HepG2 (cell line): Measurements from ENCODE around the gene ADAM19. TPM values are rescaled to one million over a fixed set of nuclear protein-coding genes. Genes with fewer than 3 reads are reported as not detected.

Experiments used
- ATAC-seq: fragments of 200-7000 bp; cut with Tn5 transposase; 3 replicates; pipeline ENCODE4 v1.9.1; 2020; ENCODE audit warnings: mild to moderate bottlenecking, moderate library complexity
- BruUV-seq: library from RNA; stranded (reverse); fragments of 400-500 nt; replicated peaks from 2 replicates; lab custom pipeline; 2021; lab: Mats Ljungman, UMichigan
- CTCF ChIA-PET: fragments of 300-600 bp; formaldehyde crosslinking; extraction: SDS; loops from one replicate; lab custom pipeline; 2021; ENCODE audit warnings: low total read pairs, inconsistent platforms, low intra/inter-chr PET ratio; lab: Yijun Ruan, JAX
- POLR2A ChIA-PET: fragments of 350-600 bp; sonication (Branson Sonifier 250); formaldehyde crosslinking; loops from one replicate; lab custom pipeline; 2020; ENCODE audit warnings: antibody characterized with exemption, inconsistent platforms; lab: Yijun Ruan, JAX
- DNase-seq: peaks from one replicate; pipeline ENCODE4 v3.0.0-alpha.2; 2015; ENCODE audit warnings: low spot score
- FAIRE-seq: peaks from 3 replicates; lab custom pipeline; 2011; peaks lifted over from hg19 to GRCh38; lab: Jason Lieb, UNC
- H2AFZ ChIP-seq: one replicate; pipeline ENCODE4 v1.6.1; 2011; ENCODE audit warnings: low read length, inconsistent platforms
- H3K27ac ChIP-seq: fragments of 300-600 bp; 3 replicates; pipeline ENCODE4 v1.8.0; 2011; ENCODE audit warnings: mixed run types, mild to moderate bottlenecking, mixed read lengths, low read length, inconsistent platforms; ENCODE audit not compliant: insufficient read depth; ENCODE audit errors: extremely low read length
- H3K27me3 ChIP-seq, 2 experiments: fragments of 200-600 bp in 1 of 2; 2 replicates in 1 of 2; 3 replicates in 1 of 2; pipeline versions ENCODE4 v1.6.0 to v1.8.0; 2011; ENCODE audit warnings: low read length in 2 of 2, mild to moderate bottlenecking in 2 of 2, moderate library complexity in 2 of 2, inconsistent platforms in 1 of 2; ENCODE audit not compliant: insufficient read depth in 2 of 2, control insufficient read depth in 1 of 2
- H3K36me3 ChIP-seq, 2 experiments: fragments of 200-600 bp in 1 of 2; replicated peaks in 1 of 2; 2 replicates in 1 of 2; 3 replicates in 1 of 2; pipeline versions ENCODE4 v1.5.1 to v1.8.0; 2011; ENCODE audit warnings: low read length in 2 of 2, inconsistent platforms in 1 of 2; ENCODE audit not compliant: insufficient read depth in 2 of 2, control insufficient read depth in 1 of 2
- H3K4me1 ChIP-seq: 2 replicates; pipeline ENCODE4 v1.5.1; 2012; ENCODE audit warnings: low read length, inconsistent platforms; ENCODE audit not compliant: insufficient read depth
- H3K4me2 ChIP-seq: 2 replicates; pipeline ENCODE4 v1.6.0; 2011; ENCODE audit warnings: low read depth, low read length, inconsistent platforms
- H3K4me3 ChIP-seq, 3 experiments: fragments of 200-600 bp in 1 of 3; sonication (generic), shearing (Covaris generic) in 1 of 3; replicated peaks in 1 of 3; 2 replicates each; pipeline ENCODE4 v1.5.1; 2011 to 2016; ENCODE audit warnings: low read length in 3 of 3, inconsistent platforms in 2 of 3, low read depth in 2 of 3, mild to moderate bottlenecking in 2 of 3, control low read depth in 1 of 3, mixed read lengths in 1 of 3; ENCODE audit not compliant: insufficient read depth in 1 of 3
- H3K79me2 ChIP-seq: one replicate; pipeline ENCODE4 v1.6.1; 2011; ENCODE audit warnings: low read length, inconsistent platforms; ENCODE audit not compliant: insufficient read depth
- H3K9ac ChIP-seq: 2 replicates; pipeline ENCODE4 v1.6.0; 2011; ENCODE audit warnings: mild to moderate bottlenecking, low read depth, low read length, inconsistent platforms; ENCODE audit not compliant: insufficient read depth
- H3K9me3 ChIP-seq: 2 replicates; pipeline ENCODE4 v1.5.1; 2012; ENCODE audit warnings: mild to moderate bottlenecking, low read length
- H4K20me1 ChIP-seq: 2 replicates; pipeline ENCODE4 v1.6.0; 2011; ENCODE audit warnings: inconsistent platforms, mild to moderate bottlenecking, low read length, moderate library complexity; ENCODE audit not compliant: insufficient read depth
- ADNP ChIP-seq: sonication (generic); formaldehyde crosslinking; IDR thresholded peaks from 2 replicates; pipeline ENCODE4 v1.4.0; 2020; ENCODE audit warnings: missing genetic modification reagents
- KLF15 ChIP-seq: sonication (generic); formaldehyde crosslinking; IDR thresholded peaks from 2 replicates; pipeline ENCODE4 v1.8.1; 2023; ENCODE audit warnings: borderline replicate concordance, mild to moderate bottlenecking, inconsistent platforms, missing genetic modification reagents, mixed read lengths
- NFKBIZ ChIP-seq: IDR thresholded peaks from 2 replicates; pipeline ENCODE4 v1.6.1; 2018; ENCODE audit warnings: missing genetic modification reagents, missing compliant biosample characterization
- PTBP1 ChIP-seq: fragments of 200-400 bp; formaldehyde crosslinking; IDR thresholded peaks from 2 replicates; pipeline ENCODE4 v1.6.1; 2018; ENCODE audit warnings: low read length, low read depth; ENCODE audit not compliant: poor library complexity, severe bottlenecking
- RNF2 ChIP-seq: fragments of 450-650 bp; conservative IDR thresholded peaks from 2 replicates; pipeline ENCODE4 v1.6.1; 2016; ENCODE audit warnings: low read depth
- ZNF136 ChIP-seq: sonication (generic); formaldehyde crosslinking; IDR thresholded peaks from 2 replicates; pipeline ENCODE4 v1.8.1; 2022; ENCODE audit warnings: low read depth, mild to moderate bottlenecking, moderate library complexity, missing genetic modification reagents
- ZNF407 ChIP-seq: sonication (generic); formaldehyde crosslinking; IDR thresholded peaks from one replicate; pipeline ENCODE4 v1.5.1; 2020; ENCODE audit warnings: mild to moderate bottlenecking, missing genetic modification reagents; ENCODE audit errors: not compliant biosample characterization
- ZNF546 ChIP-seq: sonication (generic); formaldehyde crosslinking; conservative IDR thresholded peaks from 2 replicates; pipeline ENCODE4 v1.8.1; 2023; ENCODE audit warnings: mild to moderate bottlenecking, missing genetic modification reagents
- ZNF740 ChIP-seq: sonication (generic); formaldehyde crosslinking; IDR thresholded peaks from 2 replicates; pipeline ENCODE4 v1.4.0; 2020; ENCODE audit warnings: missing genetic modification reagents
- ZNF770 ChIP-seq: sonication (generic); formaldehyde crosslinking; IDR thresholded peaks from 2 replicates; pipeline ENCODE4 v1.5.0; 2020; ENCODE audit warnings: mild to moderate bottlenecking, missing genetic modification reagents
- WGBS: methylation state at CpG from one replicate; pipeline ENCODE4 v1.1.6; 2017; ENCODE audit warnings: low lambda C conversion rate; 5-methylcytosine and 5-hydroxymethylcytosine counted together
- in situ Hi-C: cut with HindIII; loops from 2 replicates; pipeline ENCODE4 v1.10.0; 2017; ENCODE audit warnings: low pct_unique_long_range_greater_than_20kb; ENCODE audit not compliant: extremely low pct_ligation_motif_present
- intact Hi-C: fragments of 100-400 bp; cut with micrococcal nuclease; formaldehyde crosslinking; loops from one replicate; pipeline ENCODE4 v1.10.0; 2022; ENCODE audit not compliant: unreplicated experiment
- polyA plus RNA-seq, 8 experiments: library from polyadenylated mRNA; depleted of rRNA in 3 of 8; stranded (reverse) in 7 of 8; unstranded in 1 of 8; fragments of >200 nt; fragmentation: Illumina TruSeq in 4 of 8; extraction: Trizol in 4 of 8; gene quantifications; 2 replicates each; pipeline versions ENCODE4 v1.2.1 to v1.2.3, GENCODE V29; 2011 to 2016; ENCODE audit warnings: low read depth in 4 of 8, missing spikeins in 1 of 8, mixed read lengths in 1 of 8; ENCODE audit not compliant: insufficient read depth in 1 of 8
- total RNA-seq, 5 experiments: library from RNA; depleted of rRNA; stranded (reverse); fragments of >200 nt; fragmentation: Illumina TruSeq; extraction: Trizol; gene quantifications; 2 replicates each; pipeline ENCODE4 v1.2.3, GENCODE V29; 2016; ENCODE audit warnings: low read depth in 1 of 5
- TF ChIP-seq, protein P1 (sequence below): IDR thresholded peaks from 2 replicates; pipeline ENCODE4 v1.6.1; 2016
- TF ChIP-seq, protein P2 (sequence below): sonication (generic); formaldehyde crosslinking; IDR thresholded peaks from 2 replicates; pipeline ENCODE4 v1.4.0; 2020; ENCODE audit warnings: missing genetic modification reagents, borderline replicate concordance

ADAM19 gene
- total and polyA plus RNA-seq, 2 of the 13 experiments (the other 11 are each of a cell fraction or from before 2014, with no cell fraction given): 0.38 to 0.74 TPM

DNA sequence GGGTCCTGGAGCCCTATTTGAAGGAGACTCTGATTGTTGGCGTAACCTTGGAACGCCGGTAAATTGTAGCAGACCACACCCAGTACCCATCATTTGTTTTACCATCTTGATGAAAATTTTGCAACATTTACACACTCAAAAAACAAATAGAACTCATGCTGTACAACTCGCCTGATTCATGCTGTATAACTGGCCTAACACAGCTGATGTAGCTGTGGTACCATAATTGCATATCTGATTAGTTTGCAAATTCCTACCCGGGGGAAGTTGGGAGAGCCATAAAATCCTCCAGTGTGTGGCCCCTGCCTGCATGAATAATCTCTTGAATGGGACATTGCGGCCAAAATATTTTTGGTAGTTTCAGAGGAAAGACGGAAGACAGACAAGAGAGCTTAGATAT, 105.9 kb downstream of the ADAM19 start:
- no peak for ATAC-seq
- H3K4me3 ChIP-seq: no peak overlapping the region
- no peaks in the 10 kb centered on the region for H3K79me2 ChIP-seq
- no peaks in the 10 kb centered on the region for H3K9me3 ChIP-seq
- no peak overlapping the region for H3K4me2 ChIP-seq
- WGBS: 34% methylated on average over 7 of the region's 7 CpGs
- POLR2A ChIA-PET: no interaction called here
- H2AFZ ChIP-seq: no peak overlapping the region
- no peak for DNase-seq
- H3K4me1 ChIP-seq: no peaks in the 10 kb centered on the region
- no peaks in the 10 kb centered on the region for H3K27me3 ChIP-seq
- in situ Hi-C loops (no loop called here), intact Hi-C loops (no loop called here)
- no peaks in the 10 kb centered on the region for H3K36me3 ChIP-seq
- no peaks in the 10 kb centered on the region for H4K20me1 ChIP-seq
- no peak overlapping the region for H3K27ac ChIP-seq
- BruUV-seq: no TSS peak
- CTCF ChIA-PET: no interaction called here
- H3K9ac ChIP-seq: no peak overlapping the region
- FAIRE-seq: no peak
- TF ChIP-seq ZNF407 (CRISPR knock-in tag) (no peak), ADNP (CRISPR knock-in tag) (no peak), ZNF770 (no peak), PTBP1 (no peak), ZNF136 (CRISPR knock-in tag) (no peak), ZNF740 (CRISPR knock-in tag) (no peak), NFKBIZ (CRISPR knock-in tag) (no peak), KLF15 (CRISPR knock-in tag) (no peak), ZNF546 (CRISPR knock-in tag) (no peak), RNF2 (no peak)
- TF ChIP-seq, protein P1, sequence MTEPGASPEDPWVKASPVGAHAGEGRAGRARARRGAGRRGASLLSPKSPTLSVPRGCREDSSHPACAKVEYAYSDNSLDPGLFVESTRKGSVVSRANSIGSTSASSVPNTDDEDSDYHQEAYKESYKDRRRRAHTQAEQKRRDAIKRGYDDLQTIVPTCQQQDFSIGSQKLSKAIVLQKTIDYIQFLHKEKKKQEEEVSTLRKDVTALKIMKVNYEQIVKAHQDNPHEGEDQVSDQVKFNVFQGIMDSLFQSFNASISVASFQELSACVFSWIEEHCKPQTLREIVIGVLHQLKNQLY: no peak
- TF ChIP-seq, protein P2, sequence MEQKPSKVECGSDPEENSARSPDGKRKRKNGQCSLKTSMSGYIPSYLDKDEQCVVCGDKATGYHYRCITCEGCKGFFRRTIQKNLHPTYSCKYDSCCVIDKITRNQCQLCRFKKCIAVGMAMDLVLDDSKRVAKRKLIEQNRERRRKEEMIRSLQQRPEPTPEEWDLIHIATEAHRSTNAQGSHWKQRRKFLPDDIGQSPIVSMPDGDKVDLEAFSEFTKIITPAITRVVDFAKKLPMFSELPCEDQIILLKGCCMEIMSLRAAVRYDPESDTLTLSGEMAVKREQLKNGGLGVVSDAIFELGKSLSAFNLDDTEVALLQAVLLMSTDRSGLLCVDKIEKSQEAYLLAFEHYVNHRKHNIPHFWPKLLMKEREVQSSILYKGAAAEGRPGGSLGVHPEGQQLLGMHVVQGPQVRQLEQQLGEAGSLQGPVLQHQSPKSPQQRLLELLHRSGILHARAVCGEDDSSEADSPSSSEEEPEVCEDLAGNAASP: no peak
